IMR-90 (cell line): ENCODE data around the gene PAM16.

Experiments used
- FOS ChIP-seq: fragments of 150-350 bp; IDR thresholded peaks from 2 replicates; pipeline ENCODE4 v1.6.1; 2016; ENCODE audit warnings: low read depth, low read length
- MAZ ChIP-seq: IDR thresholded peaks from 2 replicates; pipeline ENCODE4 v1.6.1; 2012; ENCODE audit warnings: low read depth, mild to moderate bottlenecking, low read length, improper control_type of control experiment, moderate library complexity, borderline replicate concordance
- RAD21 ChIP-seq: IDR thresholded peaks from 2 replicates; pipeline ENCODE4 v1.6.1; 2012; ENCODE audit warnings: low read length, improper control_type of control experiment
- USF2 ChIP-seq: fragments of 150-350 bp; IDR thresholded peaks from 2 replicates; pipeline ENCODE4 v1.6.1; 2017; ENCODE audit warnings: mild to moderate bottlenecking, antibody characterized with exemption, low read length, low read depth
- TF ChIP-seq, protein P1 (sequence below): conservative IDR thresholded peaks from 2 replicates; pipeline ENCODE4 v1.5.1; 2012; ENCODE audit warnings: mild to moderate bottlenecking, low read depth, low read length, improper control_type of control experiment

- no peak for TF ChIP-seq MAZ
- no peak for TF ChIP-seq RAD21
- TF ChIP-seq, protein P1, sequence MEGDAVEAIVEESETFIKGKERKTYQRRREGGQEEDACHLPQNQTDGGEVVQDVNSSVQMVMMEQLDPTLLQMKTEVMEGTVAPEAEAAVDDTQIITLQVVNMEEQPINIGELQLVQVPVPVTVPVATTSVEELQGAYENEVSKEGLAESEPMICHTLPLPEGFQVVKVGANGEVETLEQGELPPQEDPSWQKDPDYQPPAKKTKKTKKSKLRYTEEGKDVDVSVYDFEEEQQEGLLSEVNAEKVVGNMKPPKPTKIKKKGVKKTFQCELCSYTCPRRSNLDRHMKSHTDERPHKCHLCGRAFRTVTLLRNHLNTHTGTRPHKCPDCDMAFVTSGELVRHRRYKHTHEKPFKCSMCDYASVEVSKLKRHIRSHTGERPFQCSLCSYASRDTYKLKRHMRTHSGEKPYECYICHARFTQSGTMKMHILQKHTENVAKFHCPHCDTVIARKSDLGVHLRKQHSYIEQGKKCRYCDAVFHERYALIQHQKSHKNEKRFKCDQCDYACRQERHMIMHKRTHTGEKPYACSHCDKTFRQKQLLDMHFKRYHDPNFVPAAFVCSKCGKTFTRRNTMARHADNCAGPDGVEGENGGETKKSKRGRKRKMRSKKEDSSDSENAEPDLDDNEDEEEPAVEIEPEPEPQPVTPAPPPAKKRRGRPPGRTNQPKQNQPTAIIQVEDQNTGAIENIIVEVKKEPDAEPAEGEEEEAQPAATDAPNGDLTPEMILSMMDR, result no peak
- no peak for TF ChIP-seq USF2
- no peak for TF ChIP-seq FOS
Measured at GRCh38 chr16:4356820-4357219, 5.7 kb upstream of the PAM16 start.
